Memory B cell (primary cell): ENCODE results near the gene EFCAB5.

ENCODE experiments used
- ATAC-seq: fragments of 150-1000 bp; cut with Tn5 transposase; 2 replicates; pipeline ENCODE4 v1.10.0; 2021; ENCODE audit warnings: low read depth, mild to moderate bottlenecking, moderate library complexity
- DNase-seq, 2 donors: peaks; one replicate each; pipeline ENCODE4 v3.0.0; 2022; ENCODE audit warnings: low spot score in 2 of 2
- H3K27ac Mint-ChIP-seq: one replicate; pipeline ENCODE4 v1.8.0; 2022; ENCODE audit warnings: mild to moderate bottlenecking, moderate library complexity, mixed read lengths
- H3K27me3 Mint-ChIP-seq: one replicate; pipeline ENCODE4 v1.8.0; 2022; ENCODE audit warnings: mixed read lengths
- H3K36me3 Mint-ChIP-seq: one replicate; pipeline ENCODE4 v1.8.0; 2022; ENCODE audit warnings: mild to moderate bottlenecking, mixed read lengths
- H3K4me1 Mint-ChIP-seq: one replicate; pipeline ENCODE4 v1.8.0; 2022; ENCODE audit warnings: mixed read lengths
- H3K4me3 Mint-ChIP-seq: one replicate; pipeline ENCODE4 v1.8.0; 2022; ENCODE audit warnings: mild to moderate bottlenecking, moderate library complexity, mixed read lengths
- H3K9me3 Mint-ChIP-seq: one replicate; pipeline ENCODE4 v1.8.0; 2022; ENCODE audit warnings: mixed read lengths

Gene EFCAB5

DNA sequence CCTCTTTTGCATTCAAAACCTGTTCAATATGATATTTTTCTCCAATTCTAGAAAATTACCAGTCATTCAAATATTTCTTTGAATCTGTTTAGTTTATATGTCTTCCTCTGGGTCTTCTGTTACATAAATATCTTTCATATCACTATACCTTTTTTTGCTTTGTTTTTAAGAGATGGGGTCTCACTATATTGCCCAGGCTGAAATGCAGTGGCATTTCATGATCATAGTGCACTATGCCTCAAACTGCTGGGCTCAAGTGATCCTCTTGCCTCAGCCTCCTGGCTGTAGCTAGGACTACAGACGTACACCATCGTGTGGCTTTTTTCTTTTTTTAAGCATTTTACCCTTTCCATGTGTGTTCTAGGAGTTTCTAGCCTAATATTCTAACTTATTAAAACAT lies 214.0 kb downstream of the EFCAB5 start:
- Mint-ChIP-seq H3K4me3 (no peak overlapping the region), H3K4me1 (peaks cover 31% of the 10 kb centered on the region), H3K9me3 (peaks cover 8% of the 10 kb centered on the region), H3K27me3 (no peaks in the 10 kb centered on the region), H3K27ac (no peak overlapping the region), H3K36me3 (peaks cover 40% of the 10 kb centered on the region)
- ATAC-seq (no peak), DNase-seq (no peak)
